ENCODE measurements around the gene DENND1A. TPM values are rescaled to one million over a fixed set of nuclear protein-coding genes. Genes with fewer than 3 reads are reported as not detected.

The DENND1A gene
- total RNA-seq, 1 experiment from 2014 or later = 13.0 TPM

DNA sequence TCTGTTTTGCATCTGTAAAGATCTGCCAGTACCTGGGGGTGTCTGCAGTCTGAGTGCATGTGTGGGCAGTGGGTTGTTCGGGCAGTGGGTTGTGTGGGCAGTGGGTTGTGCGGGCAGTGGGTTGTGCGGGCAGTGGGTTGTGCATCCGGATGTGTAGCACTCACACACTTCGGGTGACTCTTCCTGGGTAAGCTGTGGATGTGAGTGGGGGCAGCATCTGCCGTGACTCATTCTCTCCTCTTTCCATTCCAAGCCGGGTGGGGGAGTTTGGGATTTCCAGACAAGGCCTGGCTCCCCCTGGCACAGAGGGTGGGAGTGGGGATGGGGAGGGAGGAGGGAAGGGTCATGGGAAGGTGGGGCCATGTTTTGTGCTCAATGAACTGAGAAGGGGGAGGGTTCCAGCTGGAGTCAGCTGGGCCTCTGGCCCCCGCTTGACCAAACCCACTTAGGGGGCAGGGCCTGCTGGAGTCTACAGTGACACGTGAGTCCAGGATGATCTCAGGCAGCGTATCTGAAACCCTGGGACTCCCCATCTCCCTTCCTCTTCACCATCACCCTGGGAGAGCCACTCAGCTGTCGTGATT lies 565.6 kb downstream of the DENND1A start:
- intact Hi-C loops (cut with micrococcal nuclease; ENCODE audit: unreplicated experiment) = no loop called here
- no peak for DNase-seq
- CTCF ChIA-PET = no interaction called here
- no peaks in the 10 kb centered on the region for H3K9me3 Mint-ChIP-seq (ENCODE audit: low read depth, unreplicated experiment)
- H3K27me3 Mint-ChIP-seq (ENCODE audit: unreplicated experiment) = peaks cover 62% of the 10 kb centered on the region
- no peak overlapping the region for H3K27ac Mint-ChIP-seq (ENCODE audit: unreplicated experiment)
- no peaks in the 10 kb centered on the region for H3K36me3 Mint-ChIP-seq (ENCODE audit: insufficient read depth, unreplicated experiment)
- TF ChIP-seq, protein P1, sequence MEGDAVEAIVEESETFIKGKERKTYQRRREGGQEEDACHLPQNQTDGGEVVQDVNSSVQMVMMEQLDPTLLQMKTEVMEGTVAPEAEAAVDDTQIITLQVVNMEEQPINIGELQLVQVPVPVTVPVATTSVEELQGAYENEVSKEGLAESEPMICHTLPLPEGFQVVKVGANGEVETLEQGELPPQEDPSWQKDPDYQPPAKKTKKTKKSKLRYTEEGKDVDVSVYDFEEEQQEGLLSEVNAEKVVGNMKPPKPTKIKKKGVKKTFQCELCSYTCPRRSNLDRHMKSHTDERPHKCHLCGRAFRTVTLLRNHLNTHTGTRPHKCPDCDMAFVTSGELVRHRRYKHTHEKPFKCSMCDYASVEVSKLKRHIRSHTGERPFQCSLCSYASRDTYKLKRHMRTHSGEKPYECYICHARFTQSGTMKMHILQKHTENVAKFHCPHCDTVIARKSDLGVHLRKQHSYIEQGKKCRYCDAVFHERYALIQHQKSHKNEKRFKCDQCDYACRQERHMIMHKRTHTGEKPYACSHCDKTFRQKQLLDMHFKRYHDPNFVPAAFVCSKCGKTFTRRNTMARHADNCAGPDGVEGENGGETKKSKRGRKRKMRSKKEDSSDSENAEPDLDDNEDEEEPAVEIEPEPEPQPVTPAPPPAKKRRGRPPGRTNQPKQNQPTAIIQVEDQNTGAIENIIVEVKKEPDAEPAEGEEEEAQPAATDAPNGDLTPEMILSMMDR (IDR thresholded peaks at IDR 0.05; ENCODE audit: unreplicated experiment) = no peak
- no peak overlapping the region for H3K4me3 Mint-ChIP-seq (ENCODE audit: low read depth, unreplicated experiment)
- no TSS peak for BruUV-seq (replicated peaks)
- H3K4me1 Mint-ChIP-seq (ENCODE audit: low read depth, unreplicated experiment) = no peaks in the 10 kb centered on the region

DNA sequence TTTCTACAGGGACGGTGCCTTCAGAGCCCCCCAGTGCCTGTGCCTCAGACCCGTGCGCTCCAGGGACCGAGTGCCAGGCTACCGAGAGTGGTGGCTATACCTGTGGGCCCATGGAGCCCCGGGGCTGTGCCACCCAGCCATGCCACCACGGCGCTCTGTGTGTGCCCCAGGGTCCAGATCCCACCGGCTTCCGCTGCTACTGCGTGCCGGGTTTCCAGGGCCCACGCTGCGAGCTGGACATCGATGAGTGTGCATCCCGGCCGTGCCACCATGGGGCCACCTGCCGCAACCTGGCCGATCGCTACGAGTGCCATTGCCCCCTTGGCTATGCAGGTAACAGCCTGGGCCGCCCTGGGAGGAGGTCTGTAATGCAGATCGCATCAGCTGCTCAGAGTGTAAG lies 567.1 kb downstream of the DENND1A start:
- TF ChIP-seq, protein P1 (IDR thresholded peaks at IDR 0.05; ENCODE audit: unreplicated experiment) = no peak
- intact Hi-C loops (cut with micrococcal nuclease; ENCODE audit: unreplicated experiment) = no loop called here
- Mint-ChIP-seq H3K36me3 (ENCODE audit: insufficient read depth, unreplicated experiment) (no peaks in the 10 kb centered on the region), H3K9me3 (ENCODE audit: low read depth, unreplicated experiment) (no peaks in the 10 kb centered on the region), H3K27me3 (ENCODE audit: unreplicated experiment) (peaks cover 47% of the 10 kb centered on the region), H3K27ac (ENCODE audit: unreplicated experiment) (no peak overlapping the region), H3K4me1 (ENCODE audit: low read depth, unreplicated experiment) (no peaks in the 10 kb centered on the region), H3K4me3 (ENCODE audit: low read depth, unreplicated experiment) (no peak overlapping the region)
- CTCF ChIA-PET = no interaction called here
- BruUV-seq (replicated peaks) = no TSS peak
- DNase-seq = no peak

DNA sequence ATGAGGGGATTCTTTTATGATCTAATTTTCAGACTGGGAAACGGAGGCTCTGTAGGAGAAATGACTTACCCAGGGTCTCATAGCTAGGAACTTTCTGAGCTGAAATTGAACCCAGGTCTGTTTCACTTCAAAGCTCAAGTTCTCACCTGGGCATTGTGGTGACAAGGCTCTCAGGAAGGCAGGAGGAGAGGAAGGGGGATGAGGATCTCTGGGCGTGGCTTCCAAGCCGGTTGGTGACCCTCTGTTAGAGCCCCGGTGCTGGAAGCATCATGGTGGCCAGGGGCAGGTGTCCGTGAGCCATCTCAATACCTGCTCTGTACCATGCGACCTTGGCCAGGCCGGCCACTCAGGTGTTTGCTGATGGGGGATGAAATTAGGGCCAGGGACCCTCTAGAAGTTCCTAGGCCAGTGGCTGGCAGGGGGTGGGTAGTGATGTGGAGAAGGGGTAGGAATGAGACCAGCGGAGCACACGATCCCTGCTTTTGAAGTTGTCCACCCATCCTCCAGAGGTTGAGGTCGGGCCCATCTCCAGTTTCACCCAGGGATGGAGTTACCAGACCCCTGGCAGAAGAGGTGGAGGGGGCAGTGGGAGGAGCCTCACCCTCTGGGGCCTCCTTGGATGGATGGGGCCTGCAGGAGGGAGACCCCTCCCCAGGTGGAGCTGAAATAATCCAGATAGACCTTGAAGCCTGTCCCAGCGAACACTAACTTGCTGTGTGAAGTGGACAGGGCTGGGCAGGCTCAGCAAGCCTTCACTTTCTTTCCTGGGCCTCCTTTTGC lies 568.0 kb downstream of the DENND1A start:
- intact Hi-C loops (cut with micrococcal nuclease; ENCODE audit: unreplicated experiment) = no loop called here
- Mint-ChIP-seq H3K27me3 (ENCODE audit: unreplicated experiment) (peaks cover 42% of the 10 kb centered on the region), H3K4me3 (ENCODE audit: low read depth, unreplicated experiment) (no peak overlapping the region), H3K27ac (ENCODE audit: unreplicated experiment) (no peak overlapping the region), H3K36me3 (ENCODE audit: insufficient read depth, unreplicated experiment) (no peaks in the 10 kb centered on the region), H3K9me3 (ENCODE audit: low read depth, unreplicated experiment) (no peaks in the 10 kb centered on the region), H3K4me1 (ENCODE audit: low read depth, unreplicated experiment) (no peaks in the 10 kb centered on the region)
- TF ChIP-seq, protein P1 (IDR thresholded peaks at IDR 0.05; ENCODE audit: unreplicated experiment) = no peak
- BruUV-seq (replicated peaks) = no TSS peak
- CTCF ChIA-PET = no interaction called here
- DNase-seq = no peak

DNA sequence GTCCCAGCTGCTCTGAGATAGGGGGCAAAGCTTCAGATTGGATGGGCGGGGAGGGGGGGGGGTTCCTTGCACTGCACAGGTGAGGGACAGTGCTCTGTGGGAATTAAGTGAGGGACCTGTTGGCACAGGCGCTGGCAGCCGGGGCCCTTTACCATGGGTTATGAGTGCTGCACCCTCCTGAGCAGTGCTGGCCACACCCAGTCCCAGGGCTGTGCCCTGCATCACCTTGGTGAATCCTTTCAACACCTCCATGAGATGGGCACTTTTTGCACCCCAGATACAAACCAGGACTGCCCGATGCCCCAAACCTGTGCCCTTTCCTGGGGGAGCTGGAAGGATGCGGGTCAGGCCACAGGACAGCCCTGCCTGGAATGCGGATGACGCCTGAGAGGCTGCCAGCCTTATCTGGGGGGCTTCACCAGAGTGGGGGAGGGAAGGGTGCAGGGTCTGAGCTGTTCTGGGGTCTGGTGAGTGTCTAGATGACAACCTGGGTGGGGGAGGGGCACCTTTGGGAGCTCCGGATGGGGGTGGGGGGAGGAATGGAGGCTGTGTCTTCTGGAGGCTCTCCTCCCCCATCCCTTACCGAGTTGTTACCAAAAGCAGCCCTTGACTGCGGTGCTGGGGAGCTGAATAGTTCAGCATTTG lies 568.7 kb downstream of the DENND1A start:
- no TSS peak for BruUV-seq (replicated peaks)
- CTCF ChIA-PET = no interaction called here
- no peak for DNase-seq
- no peaks in the 10 kb centered on the region for H3K4me1 Mint-ChIP-seq (ENCODE audit: low read depth, unreplicated experiment)
- peaks cover 49% of the 10 kb centered on the region for H3K27me3 Mint-ChIP-seq (ENCODE audit: unreplicated experiment)
- no peak overlapping the region for H3K27ac Mint-ChIP-seq (ENCODE audit: unreplicated experiment)
- intact Hi-C loops (cut with micrococcal nuclease; ENCODE audit: unreplicated experiment) = no loop called here
- H3K36me3 Mint-ChIP-seq (ENCODE audit: insufficient read depth, unreplicated experiment) = no peaks in the 10 kb centered on the region
- no peak overlapping the region for H3K4me3 Mint-ChIP-seq (ENCODE audit: low read depth, unreplicated experiment)
- TF ChIP-seq, protein P1 (IDR thresholded peaks at IDR 0.05; ENCODE audit: unreplicated experiment) = no peak
- H3K9me3 Mint-ChIP-seq (ENCODE audit: low read depth, unreplicated experiment) = no peaks in the 10 kb centered on the region

Data from Calu3 (cell line).